M059J (cell line): ENCODE data around the gene DBF4B. TPM values are rescaled to one million over a fixed set of nuclear protein-coding genes. Genes with fewer than 3 reads are reported as not detected.
A peak's percentile ranks its signal among the peaks of the same experiment; 100 is the strongest.
"Not testable (repeated sequence)": the region's sequence is repeated elsewhere in the genome, so short reads cannot be mapped to it uniquely, and the experiment has no call there.

Experiments used
- DNase-seq: peaks from one replicate; pipeline ENCODE4 v3.0.0-alpha.2; 2012; ENCODE audit warnings: low read depth
- total RNA-seq: library from RNA; depleted of rRNA; stranded (reverse); fragments of >200 nt; shearing (Covaris generic); gene quantifications from 2 replicates; pipeline ENCODE4 v1.2.3, GENCODE V29; 2014

The DBF4B gene
- total RNA-seq, 1 experiment from 2014 or later, result 17.1 TPM

- DNase-seq, result not testable (repeated sequence)
Observed at GRCh38 chr17:44726121-44726520, 17.7 kb downstream of the DBF4B start.

- DNase-seq, result no peak
Observed at GRCh38 chr17:44733753-44734152, 25.3 kb downstream of the DBF4B start.

- DNase-seq, result no peak
Observed at GRCh38 chr17:44734272-44734671, 25.8 kb downstream of the DBF4B start.

GRCh38 chr17:44736551-44737240 is 28.2 kb downstream of the DBF4B start:
- DNase-seq, result no peak

GRCh38 chr17:44738214-44738906 is 29.9 kb downstream of the DBF4B start:
- DNase-seq, result no peak

- no peak for DNase-seq
Observed at GRCh38 chr17:44741316-44741715, 32.9 kb downstream of the DBF4B start.

- DNase-seq, result no peak
Observed at GRCh38 chr17:44745301-44745700, 36.8 kb downstream of the DBF4B start.

- DNase-seq, result not testable (repeated sequence)
Observed at GRCh38 chr17:44745738-44746137, 37.3 kb downstream of the DBF4B start.

- peak; percentile 42 for DNase-seq
Observed at GRCh38 chr17:44747566-44747965, 39.1 kb downstream of the DBF4B start.

- no peak for DNase-seq
Observed at GRCh38 chr17:44749076-44749979, 40.9 kb downstream of the DBF4B start.

- DNase-seq, result no peak
Observed at GRCh38 chr17:44749980-44750318, 41.5 kb downstream of the DBF4B start.

- DNase-seq, result no peak
Observed at GRCh38 chr17:44751331-44751730, 42.9 kb downstream of the DBF4B start.

- no peak for DNase-seq
Observed at GRCh38 chr17:44751806-44752205, 43.3 kb downstream of the DBF4B start.

- no peak for DNase-seq
Observed at GRCh38 chr17:44752953-44753861, 44.7 kb downstream of the DBF4B start.

- peak; percentile 30 for DNase-seq
Observed at GRCh38 chr17:44754276-44754675, 45.8 kb downstream of the DBF4B start.

- not testable (repeated sequence) for DNase-seq
Observed at GRCh38 chr17:44755180-44755579, 46.7 kb downstream of the DBF4B start.

GRCh38 chr17:44757045-44757917 is 48.8 kb downstream of the DBF4B start:
- DNase-seq, result no peak

- DNase-seq, result no peak
Observed at GRCh38 chr17:44757918-44758413, 49.5 kb downstream of the DBF4B start.

GRCh38 chr17:44758414-44759085 is 50.1 kb downstream of the DBF4B start, which contains the start of gene ADAM11:
Gene ADAM11, plus strand, starts transcription at chr17:44758988. Its CDS starts 212 bp downstream, at chr17:44759200.
- DNase-seq, result no peak
